Endometrial microvascular endothelial cells (primary cell): ENCODE measurements around the gene FABP3. TPM values are rescaled to one million over a fixed set of nuclear protein-coding genes. Genes with fewer than 3 reads are reported as not detected.
"Not testable (repeated sequence)": the region's sequence is repeated elsewhere in the genome, so short reads cannot be mapped to it uniquely, and the experiment has no call there.

Experiments used
- in situ Hi-C: cut with HindIII; loops from 2 replicates; pipeline ENCODE4 v1.10.0; 2017; ENCODE audit warnings: low sequenced_read_pairs, low pct_unique_long_range_greater_than_20kb; ENCODE audit errors: inconsistent ontology term
- total RNA-seq: library from RNA; depleted of rRNA; stranded (reverse); fragments of >200 nt; gene quantifications from one replicate; pipeline ENCODE4 v1.2.3, GENCODE V29; 2015; ENCODE audit errors: inconsistent ontology term

The FABP3 gene
- total RNA-seq, 1 donor from 2014 or later = not detected

GRCh38 chr1:31401241-31401640 is 28.4 kb upstream of the FABP3 start:
- in situ Hi-C loops = no loop called here

GRCh38 chr1:31400393-31400792 is 27.5 kb upstream of the FABP3 start:
- in situ Hi-C loops = no loop called here

- in situ Hi-C loops = no loop called here
These were observed 27.1 kb upstream of the FABP3 start for GRCh38 chr1:31399976-31400375.

- in situ Hi-C loops = no loop called here
These were observed 25.4 kb upstream of the FABP3 start for GRCh38 chr1:31398246-31398645.

DNA sequence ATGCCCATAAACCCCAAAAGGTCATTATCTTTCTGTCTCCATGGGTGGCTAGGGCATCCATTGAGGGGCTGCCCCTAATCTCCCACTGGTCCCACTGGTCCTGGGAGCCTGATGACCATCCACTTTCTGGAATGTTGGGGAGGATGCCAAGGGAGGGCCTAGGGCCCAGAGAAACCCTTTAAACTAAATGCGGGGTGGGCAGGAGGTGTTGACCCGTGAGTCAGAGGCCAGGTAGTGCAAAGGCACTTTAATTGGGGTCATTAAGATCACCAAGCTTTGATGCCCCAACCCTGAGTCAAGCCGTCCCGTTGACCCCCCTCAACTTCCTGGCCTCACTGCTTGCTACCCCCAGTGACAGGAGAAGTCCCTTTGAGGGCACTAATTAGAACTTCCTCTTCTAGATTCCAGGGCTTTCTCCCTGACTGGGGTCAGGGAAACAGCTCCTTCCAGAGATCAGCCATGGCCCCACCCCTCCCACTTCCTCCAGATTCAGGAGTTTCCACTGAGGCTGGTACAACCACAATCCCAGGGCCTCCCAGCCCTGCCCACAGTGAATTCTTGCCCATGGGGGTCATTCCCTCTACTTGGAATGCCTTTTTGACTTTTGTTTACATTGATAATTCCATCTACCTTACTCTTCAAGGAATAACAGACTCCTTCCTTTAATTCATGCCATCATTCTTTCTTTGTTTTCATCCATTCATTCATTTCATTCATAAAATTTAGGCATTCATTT is 24.7 kb upstream of the FABP3 start:
- in situ Hi-C loops = no loop called here

DNA sequence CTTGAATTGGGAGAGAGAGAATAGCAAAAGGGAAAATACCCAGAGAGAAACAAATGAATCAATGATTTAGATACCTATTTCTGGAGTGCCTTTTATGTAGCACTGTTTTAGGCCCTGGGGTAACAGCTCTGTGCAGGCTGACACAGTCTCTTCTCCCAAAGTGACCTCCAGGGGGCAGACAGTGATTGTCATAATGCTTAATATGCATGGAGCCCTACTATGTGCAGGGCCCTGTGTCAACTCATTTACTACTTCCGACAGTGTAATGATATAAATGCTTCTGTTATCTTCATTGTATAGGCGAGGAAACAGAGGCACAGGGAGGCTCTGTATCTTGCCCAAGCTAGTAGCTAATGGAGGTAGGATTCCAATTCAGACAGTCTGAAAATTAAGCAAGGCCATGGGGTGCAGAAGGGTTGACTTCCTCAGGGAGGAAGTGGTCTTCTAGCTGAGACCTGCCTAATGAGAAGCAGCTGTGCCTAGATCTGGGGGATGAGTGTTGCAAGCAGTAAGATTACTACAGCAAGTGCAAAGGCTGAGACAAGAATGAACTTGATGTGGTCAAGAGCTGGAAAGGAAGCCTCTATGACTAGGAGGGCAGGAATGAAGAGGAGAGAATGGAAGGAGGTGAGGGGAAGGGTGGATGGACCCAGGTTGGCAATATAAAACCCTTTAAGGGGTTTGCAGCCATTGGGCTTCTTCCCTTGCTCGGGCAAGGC is 23.9 kb upstream of the FABP3 start:
- in situ Hi-C loops = no loop called here

- in situ Hi-C loops = no loop called here
These were observed 21.8 kb upstream of the FABP3 start for GRCh38 chr1:31394584-31395193.

GRCh38 chr1:31393463-31393862 is 20.6 kb upstream of the FABP3 start:
- in situ Hi-C loops = no loop called here

DNA sequence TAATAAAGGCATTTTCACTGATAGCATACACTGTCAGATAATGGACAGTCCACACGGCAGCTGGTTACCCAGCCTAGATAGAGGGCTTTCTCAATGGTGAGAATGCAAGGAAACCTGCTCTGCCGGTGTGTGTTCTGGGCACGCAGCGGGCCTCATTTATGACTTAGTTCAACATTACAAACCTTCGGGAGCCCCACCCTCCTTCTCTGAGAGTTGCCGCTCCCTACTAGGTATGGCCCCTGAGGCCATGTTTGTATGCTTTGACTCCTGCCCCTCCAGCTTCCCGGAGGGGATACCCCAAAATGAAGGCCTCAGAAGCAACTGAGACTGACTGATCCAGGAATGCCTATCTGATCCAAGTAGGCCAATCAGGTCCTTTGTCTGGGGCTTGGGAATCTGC is 17.2 kb upstream of the FABP3 start:
- in situ Hi-C loops = no loop called here

DNA sequence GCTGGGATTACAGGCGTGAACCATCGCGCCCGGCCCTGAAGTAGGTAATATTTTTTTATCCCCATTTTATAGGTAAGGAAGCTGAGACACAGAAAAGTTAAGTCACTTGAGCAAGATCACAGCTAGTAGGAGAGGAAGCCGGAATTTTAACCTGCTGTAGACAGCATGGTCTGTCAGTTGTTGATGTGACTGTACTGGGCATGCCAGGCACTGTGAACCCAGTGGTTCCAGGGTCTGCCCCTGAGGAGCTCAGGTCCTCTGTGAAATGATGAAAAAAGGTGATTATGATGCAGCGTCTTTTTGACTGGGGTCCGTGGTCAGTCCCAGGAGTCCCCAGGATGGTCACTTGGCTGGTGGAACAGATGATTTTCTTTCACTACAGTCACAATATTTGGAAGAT is 16.7 kb upstream of the FABP3 start:
- in situ Hi-C loops = no loop called here

DNA sequence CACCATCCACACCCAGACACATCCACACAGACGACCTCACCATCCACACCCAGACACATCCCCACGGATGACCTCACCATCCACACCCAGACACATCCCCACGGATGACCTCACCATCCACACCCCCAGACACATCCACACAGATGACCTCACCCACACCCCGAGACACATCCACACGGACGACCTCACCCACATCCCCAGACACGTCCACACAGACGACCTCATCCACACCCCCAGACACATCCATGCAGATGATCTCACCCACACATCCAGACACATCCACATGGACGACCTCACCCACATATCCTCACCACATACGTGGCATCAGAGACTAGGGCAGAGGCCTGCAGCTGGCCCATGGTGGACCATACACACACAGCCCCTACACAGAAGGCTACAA is 14.7 kb upstream of the FABP3 start:
- in situ Hi-C loops = no loop called here

GRCh38 chr1:31386576-31387243 is 13.8 kb upstream of the FABP3 start:
- in situ Hi-C loops = not testable (repeated sequence)

- in situ Hi-C loops = no loop called here
These were observed 11.1 kb upstream of the FABP3 start for GRCh38 chr1:31383967-31384366.

- in situ Hi-C loops = no loop called here
These were observed 9.6 kb upstream of the FABP3 start for GRCh38 chr1:31382379-31382989.

- in situ Hi-C loops = no loop called here
These were observed 8.8 kb upstream of the FABP3 start for GRCh38 chr1:31381394-31382294.

GRCh38 chr1:31380181-31380580 is 7.3 kb upstream of the FABP3 start:
- in situ Hi-C loops = no loop called here

- in situ Hi-C loops = no loop called here
These were observed 5.1 kb upstream of the FABP3 start for GRCh38 chr1:31378001-31378400.

DNA sequence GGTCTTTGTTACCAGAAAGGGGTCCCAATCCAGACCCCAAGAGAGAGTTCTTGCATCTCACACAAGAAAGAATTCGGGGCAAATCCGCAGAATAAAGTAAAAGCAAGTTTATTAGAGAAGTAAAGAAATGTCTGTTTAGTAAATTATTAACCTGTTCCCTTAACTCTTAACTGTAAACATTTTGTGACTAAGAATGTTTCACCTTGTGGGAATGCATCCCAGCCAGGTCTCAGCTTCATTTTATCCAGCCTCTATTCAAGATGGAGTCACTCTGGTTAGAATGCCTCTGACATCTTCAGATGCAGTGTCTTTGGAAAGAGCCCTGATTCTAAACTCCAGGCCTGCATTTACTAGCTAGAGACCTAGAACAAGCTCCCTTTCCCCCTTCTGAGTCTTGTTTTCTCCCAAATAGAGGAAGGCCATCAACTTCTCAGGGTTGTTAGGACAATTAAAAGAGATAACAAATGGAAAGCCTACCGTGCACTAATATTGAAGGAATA is 4.5 kb upstream of the FABP3 start:
- in situ Hi-C loops = no loop called here
